Adrenal gland (tissue), 5 donors: Measurements from ENCODE around the gene MMAB.

Experiments
- POLR2A ChIP-seq, 2 donors: fragments of 450-650 bp; IDR thresholded peaks; one replicate each; pipeline ENCODE4 v1.6.1; 2017; ENCODE audit warnings: antibody characterized with exemption in 2 of 2, mild to moderate bottlenecking in 2 of 2, moderate library complexity in 1 of 2
- TF ChIP-seq, protein P1 (sequence below), 6 experiments: fragments of 450-650 bp in 4 of 6; fragments of 200-600 bp in 2 of 6; sonication (generic) in 1 of 6; IDR thresholded peaks; 1 replicate in 5 of 6; 2 replicates in 1 of 6; pipeline versions ENCODE4 v1.5.1 to v1.8.0; 2016 to 2021; ENCODE audit warnings: antibody characterized with exemption in 6 of 6, mild to moderate bottlenecking in 2 of 6, moderate library complexity in 1 of 6
- donor health status: DM: no; HTN: no; CAD: no.

DNA sequence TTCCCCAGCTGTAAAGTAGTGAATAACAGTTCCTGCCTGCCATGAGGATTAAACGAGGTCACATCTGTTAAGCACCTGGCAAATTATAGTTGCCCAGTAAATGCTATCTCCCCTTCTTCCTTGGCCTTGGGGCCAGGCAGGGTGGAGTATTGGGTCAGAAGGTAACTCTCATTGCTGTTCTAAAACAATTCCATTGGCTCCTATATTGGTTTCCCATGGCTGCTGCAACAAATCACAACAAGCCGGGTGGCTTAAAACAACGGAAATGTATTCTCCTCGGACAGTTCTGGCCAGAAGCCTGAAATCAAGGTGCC lies 31.9 kb downstream of the MMAB start:
- TF ChIP-seq, protein P1, sequence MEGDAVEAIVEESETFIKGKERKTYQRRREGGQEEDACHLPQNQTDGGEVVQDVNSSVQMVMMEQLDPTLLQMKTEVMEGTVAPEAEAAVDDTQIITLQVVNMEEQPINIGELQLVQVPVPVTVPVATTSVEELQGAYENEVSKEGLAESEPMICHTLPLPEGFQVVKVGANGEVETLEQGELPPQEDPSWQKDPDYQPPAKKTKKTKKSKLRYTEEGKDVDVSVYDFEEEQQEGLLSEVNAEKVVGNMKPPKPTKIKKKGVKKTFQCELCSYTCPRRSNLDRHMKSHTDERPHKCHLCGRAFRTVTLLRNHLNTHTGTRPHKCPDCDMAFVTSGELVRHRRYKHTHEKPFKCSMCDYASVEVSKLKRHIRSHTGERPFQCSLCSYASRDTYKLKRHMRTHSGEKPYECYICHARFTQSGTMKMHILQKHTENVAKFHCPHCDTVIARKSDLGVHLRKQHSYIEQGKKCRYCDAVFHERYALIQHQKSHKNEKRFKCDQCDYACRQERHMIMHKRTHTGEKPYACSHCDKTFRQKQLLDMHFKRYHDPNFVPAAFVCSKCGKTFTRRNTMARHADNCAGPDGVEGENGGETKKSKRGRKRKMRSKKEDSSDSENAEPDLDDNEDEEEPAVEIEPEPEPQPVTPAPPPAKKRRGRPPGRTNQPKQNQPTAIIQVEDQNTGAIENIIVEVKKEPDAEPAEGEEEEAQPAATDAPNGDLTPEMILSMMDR (IDR thresholded peaks at IDR 0.05), result no peak
- TF ChIP-seq POLR2A (IDR thresholded peaks at IDR 0.05), result no peak
